WERI-Rb-1 (cell line): ENCODE measurements around the gene PTPRG.
"Not testable (repeated sequence)": the region's sequence is repeated elsewhere in the genome, so short reads cannot be mapped to it uniquely, and the experiment has no call there.

ENCODE experiments used
- DNase-seq: peaks from one replicate; pipeline ENCODE4 v3.0.0-alpha.2; 2020
- H3K27ac ChIP-seq: fragments of 250-450 bp; sonication (Bioruptor Pico); 2 replicates; pipeline ENCODE4 v1.5.1; 2020; ENCODE audit warnings: mild to moderate bottlenecking, moderate library complexity
- H3K27me3 ChIP-seq: fragments of 250-450 bp; sonication (Bioruptor Pico); 2 replicates; pipeline ENCODE4 v1.5.1; 2021; ENCODE audit warnings: mild to moderate bottlenecking, low read depth, moderate library complexity; ENCODE audit not compliant: insufficient read depth, severe bottlenecking
- H3K36me3 ChIP-seq: fragments of 250-450 bp; sonication (Bioruptor Pico); 2 replicates; pipeline ENCODE4 v1.5.1; 2020; ENCODE audit warnings: mild to moderate bottlenecking, moderate library complexity
- H3K4me3 ChIP-seq: 2 replicates; pipeline ENCODE4 v1.5.1; 2011; ENCODE audit warnings: low read depth, mild to moderate bottlenecking, control low read depth, low read length
- H3K9me3 ChIP-seq: fragments of 250-450 bp; sonication (Bioruptor Pico); 2 replicates; pipeline ENCODE4 v1.5.1; 2021; ENCODE audit warnings: mild to moderate bottlenecking, moderate library complexity; ENCODE audit not compliant: severe bottlenecking
- CTCF ChIP-seq: IDR thresholded peaks from 2 replicates; pipeline ENCODE4 v1.5.1; 2011; ENCODE audit warnings: low read depth, mild to moderate bottlenecking, control low read depth, inconsistent platforms, low read length

The PTPRG gene

GRCh38 chr3:61697301-61697700 lies 135.9 kb downstream of the PTPRG start:
- Histone ChIP-seq H3K27ac (peak overlapping the region; percentile 62), H3K9me3 (no peaks in the 10 kb centered on the region), H3K36me3 (no peaks in the 10 kb centered on the region; the same call in none of the 2 replicates), H3K4me3 (no peak overlapping the region), H3K27me3 (no peaks in the 10 kb centered on the region)
- no peak for TF ChIP-seq CTCF
- DNase-seq: no peak

DNA sequence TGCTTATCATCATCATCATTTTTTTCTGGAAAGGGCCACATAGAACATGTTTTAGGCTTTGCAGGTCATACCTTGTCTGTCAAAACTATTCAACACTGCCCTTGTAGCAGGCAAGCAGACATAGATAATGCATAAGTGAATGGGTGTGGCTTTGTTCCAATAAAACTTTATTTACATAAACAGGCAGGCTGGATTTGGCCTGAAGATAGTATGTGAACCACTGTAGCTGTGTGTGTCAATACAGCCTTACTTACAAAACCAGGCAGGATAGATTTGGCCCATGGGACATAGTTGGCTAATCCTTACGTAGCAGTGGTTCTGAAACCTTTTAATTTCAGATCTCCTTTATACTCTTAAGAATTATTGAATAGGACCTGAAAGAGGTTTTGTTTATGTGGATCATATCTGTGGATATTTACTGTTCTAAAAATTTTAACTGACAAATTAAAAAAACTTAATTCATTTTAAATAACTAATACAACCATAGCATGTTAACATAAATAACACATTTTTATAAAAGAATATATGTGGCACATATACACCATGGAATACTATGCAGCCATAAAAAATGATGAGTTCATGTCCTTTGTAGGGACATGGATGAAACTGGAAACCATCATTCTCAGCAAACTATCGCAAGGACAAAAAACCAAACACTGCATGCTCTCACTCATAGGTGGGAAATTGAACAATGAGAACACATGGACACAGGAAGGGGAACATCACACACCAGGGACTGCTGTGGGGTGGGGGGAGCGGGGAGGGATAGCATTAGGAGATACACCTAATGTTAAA lies 137.1 kb downstream of the PTPRG start:
- peak overlapping the region; percentile 62; the same call in 1 of the 2 replicates for H3K27ac ChIP-seq
- not testable (repeated sequence) for DNase-seq, H3K27me3 ChIP-seq

DNA sequence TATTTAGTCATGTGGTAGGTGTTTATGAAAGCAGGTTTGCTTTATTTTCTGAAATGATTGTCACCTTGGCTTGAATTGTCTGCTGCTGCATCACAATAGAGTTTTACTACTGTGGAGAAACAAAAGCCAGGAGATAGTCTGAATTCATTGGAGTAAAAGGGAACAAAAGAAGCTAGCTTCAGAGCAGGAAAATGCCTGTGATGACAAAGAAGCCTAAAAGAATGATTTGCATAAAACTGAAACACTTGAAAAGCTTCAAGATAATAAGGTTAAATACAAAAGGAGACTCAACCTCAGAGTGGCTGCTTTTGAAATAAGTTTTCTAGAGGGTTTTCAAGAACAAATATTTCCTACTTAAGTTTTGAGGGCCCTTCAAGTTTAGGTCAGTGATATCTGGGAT lies 138.3 kb downstream of the PTPRG start:
- DNase-seq: no peak
- Histone ChIP-seq H3K27ac (no peak overlapping the region), H3K9me3 (no peaks in the 10 kb centered on the region), H3K4me3 (no peak overlapping the region), H3K36me3 (no peaks in the 10 kb centered on the region; the same call in none of the 2 replicates), H3K27me3 (no peaks in the 10 kb centered on the region)
- TF ChIP-seq CTCF: no peak

More for the DNA sequence above, 137.1 kb downstream of the PTPRG start:
- H3K36me3 ChIP-seq, H3K9me3 ChIP-seq, H3K4me3 ChIP-seq: not testable (repeated sequence)

- Histone ChIP-seq H3K9me3 (no peaks in the 10 kb centered on the region), H3K27ac (peak overlapping the region; percentile 49), H3K36me3 (no peaks in the 10 kb centered on the region; the same call in none of the 2 replicates), H3K27me3 (no peaks in the 10 kb centered on the region), H3K4me3 (no peak overlapping the region)
- TF ChIP-seq CTCF: no peak
- DNase-seq: peak; percentile 22
These were observed 139.6 kb downstream of the PTPRG start for GRCh38 chr3:61701011-61701410.

- H3K9me3 ChIP-seq: no peaks in the 10 kb centered on the region
- no peak for TF ChIP-seq CTCF
- no peak overlapping the region for H3K27ac ChIP-seq
- no peak for DNase-seq
- H3K27me3 ChIP-seq: no peaks in the 10 kb centered on the region
- H3K36me3 ChIP-seq: no peaks in the 10 kb centered on the region; the same call in none of the 2 replicates
- no peak overlapping the region for H3K4me3 ChIP-seq
These were observed 141.1 kb downstream of the PTPRG start for GRCh38 chr3:61702453-61702852.

DNA sequence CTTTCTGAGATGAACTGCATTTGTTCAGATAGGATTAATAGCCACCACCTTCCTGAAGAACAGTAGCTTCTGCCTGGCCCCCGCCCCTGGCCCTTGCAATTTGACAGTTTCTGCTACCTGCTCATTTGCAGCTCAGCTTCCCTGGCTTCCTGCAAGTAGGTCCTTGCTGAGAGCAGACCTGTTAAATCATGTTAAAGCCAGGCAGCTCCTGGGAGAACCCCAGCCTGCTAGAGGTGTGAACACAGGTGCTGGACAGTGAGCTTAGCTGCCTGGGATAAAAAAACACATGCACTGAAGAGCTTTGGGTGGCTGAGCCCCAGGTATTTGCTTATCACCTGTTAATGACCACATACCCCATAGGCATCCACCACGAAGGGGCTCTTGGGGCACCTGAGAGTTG lies 143.4 kb downstream of the PTPRG start:
- Histone ChIP-seq H3K27ac (no peak overlapping the region), H3K4me3 (no peak overlapping the region)

More for the DNA sequence above, 143.4 kb downstream of the PTPRG start:
- no peaks in the 10 kb centered on the region for H3K27me3 ChIP-seq
- no peaks in the 10 kb centered on the region; the same call in 1 of the 2 replicates for H3K36me3 ChIP-seq
- no peak for TF ChIP-seq CTCF
- H3K9me3 ChIP-seq: no peaks in the 10 kb centered on the region
- peak; percentile 26 for DNase-seq
